Measurements from ENCODE around the gene IL17C. TPM values are rescaled to one million over a fixed set of nuclear protein-coding genes. Genes with fewer than 3 reads are reported as not detected.

Gene IL17C
- total RNA-seq, 1 experiment from 2014 or later = 0.31 TPM

DNA sequence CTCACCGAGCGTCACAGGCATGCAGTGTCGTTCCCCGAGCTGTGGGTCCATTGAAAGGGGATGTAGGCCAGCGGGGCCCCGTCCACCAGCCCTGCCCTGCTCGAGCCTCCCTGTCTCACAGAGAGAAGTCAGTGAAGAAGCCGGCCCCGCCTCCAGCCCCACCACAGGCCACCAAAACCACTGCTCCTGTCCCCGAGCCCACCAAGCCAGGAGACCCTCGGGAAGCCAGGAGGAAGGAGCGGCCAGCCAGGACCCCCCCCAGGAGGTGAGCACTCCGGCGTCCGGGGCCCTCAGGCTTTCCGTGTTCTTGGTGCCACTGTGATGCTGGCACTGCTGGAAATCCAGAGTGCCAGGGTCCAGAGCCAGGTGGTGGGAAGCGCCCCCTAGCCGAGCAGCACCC, 13.9 kb upstream of the IL17C start:
- peaks cover 20 to 74% (median 59%) of the 10 kb centered on the region in 3 experiments; a peak in 6 of 7 replicates for H3K36me3 Mint-ChIP-seq (ENCODE audit: insufficient read depth in 1 of 3, low read depth in 3 of 3)
- Histone ChIP-seq H3K4ac (ENCODE audit: low read depth, low read length) (no peak overlapping the region), H3K56ac (ENCODE audit: insufficient read length, low read depth, low read length) (no peak overlapping the region), H2BK120ac (ENCODE audit: low read depth, low read length, poor library complexity, severe bottlenecking) (no peak overlapping the region), H2BK20ac (ENCODE audit: low read depth, low read length, poor library complexity, severe bottlenecking) (no peak overlapping the region), H3K9ac (ENCODE audit: extremely low read depth, insufficient read length, low read length) (no peak overlapping the region), H2BK12ac (ENCODE audit: insufficient read length, low read depth, low read length) (no peak overlapping the region), H3K23me2 (ENCODE audit: insufficient read length, low read depth, low read length, poor library complexity, severe bottlenecking) (no peaks in the 10 kb centered on the region), H3K79me1 (ENCODE audit: insufficient read depth, low read depth, low read length, poor library complexity, severe bottlenecking) (no peaks in the 10 kb centered on the region), H2BK5ac (ENCODE audit: insufficient read length, low read length) (no peak overlapping the region), H2BK15ac (ENCODE audit: low read depth, low read length) (no peak overlapping the region), H4K8ac (replicated peaks; ENCODE audit: insufficient read length, low read depth, low read length) (no peak overlapping the region), H3K79me2 (ENCODE audit: insufficient read depth, low read length) (no peaks in the 10 kb centered on the region), H3K4me2 (ENCODE audit: insufficient read depth, insufficient read length, low read length) (no peak overlapping the region), H3K18ac (ENCODE audit: insufficient read length, low read depth, low read length) (no peak overlapping the region), H3K9me3 (ENCODE audit: control insufficient read depth, low read depth, low read length) (no peaks in the 10 kb centered on the region), H2AFZ (ENCODE audit: low read length) (no peak overlapping the region), H3K27ac (ENCODE audit: insufficient read length, low read depth, low read length) (no peak overlapping the region), H3K23ac (ENCODE audit: insufficient read length, low read depth, low read length) (no peak overlapping the region), H3K27me3 (ENCODE audit: insufficient read depth, low read length) (no peaks in the 10 kb centered on the region), H4K20me1 (ENCODE audit: control insufficient read depth, insufficient read depth, insufficient read length) (no peaks in the 10 kb centered on the region), H4K5ac (ENCODE audit: insufficient read length, low read depth, low read length) (no peak overlapping the region), H3K14ac (ENCODE audit: insufficient read depth, low read length) (no peak overlapping the region), H4K91ac (ENCODE audit: insufficient read length, low read depth, low read length) (no peak overlapping the region), H3K4me1 (ENCODE audit: insufficient read depth, low read length) (no peaks in the 10 kb centered on the region), H3T11ph (ENCODE audit: low read length) (no peak overlapping the region), H2AK5ac (ENCODE audit: insufficient read length, low read length) (no peak overlapping the region)
- no CpG with 5 or more reads among the region's 18 CpGs for WGBS (ENCODE audit: extremely low coverage, insufficient read length, low lambda C conversion rate)
- no peak overlapping the region for H3K4me3 Mint-ChIP-seq
- H3K27ac Mint-ChIP-seq = no peak overlapping the region; a peak in 1 of 7 replicates
- H3K27me3 Mint-ChIP-seq (ENCODE audit: low read depth) = no peaks in the 10 kb centered on the region
- H3K9me3 Mint-ChIP-seq = no peaks in the 10 kb centered on the region; a peak in 1 of 5 replicates
- TF ChIP-seq, protein P1, sequence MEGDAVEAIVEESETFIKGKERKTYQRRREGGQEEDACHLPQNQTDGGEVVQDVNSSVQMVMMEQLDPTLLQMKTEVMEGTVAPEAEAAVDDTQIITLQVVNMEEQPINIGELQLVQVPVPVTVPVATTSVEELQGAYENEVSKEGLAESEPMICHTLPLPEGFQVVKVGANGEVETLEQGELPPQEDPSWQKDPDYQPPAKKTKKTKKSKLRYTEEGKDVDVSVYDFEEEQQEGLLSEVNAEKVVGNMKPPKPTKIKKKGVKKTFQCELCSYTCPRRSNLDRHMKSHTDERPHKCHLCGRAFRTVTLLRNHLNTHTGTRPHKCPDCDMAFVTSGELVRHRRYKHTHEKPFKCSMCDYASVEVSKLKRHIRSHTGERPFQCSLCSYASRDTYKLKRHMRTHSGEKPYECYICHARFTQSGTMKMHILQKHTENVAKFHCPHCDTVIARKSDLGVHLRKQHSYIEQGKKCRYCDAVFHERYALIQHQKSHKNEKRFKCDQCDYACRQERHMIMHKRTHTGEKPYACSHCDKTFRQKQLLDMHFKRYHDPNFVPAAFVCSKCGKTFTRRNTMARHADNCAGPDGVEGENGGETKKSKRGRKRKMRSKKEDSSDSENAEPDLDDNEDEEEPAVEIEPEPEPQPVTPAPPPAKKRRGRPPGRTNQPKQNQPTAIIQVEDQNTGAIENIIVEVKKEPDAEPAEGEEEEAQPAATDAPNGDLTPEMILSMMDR (conservative IDR thresholded peaks at IDR 0.05) = no peak
- no peak for DNase-seq
- H3K4me1 Mint-ChIP-seq = peaks cover 0 to 15% of the 10 kb centered on the region in 2 experiments; a peak in 2 of 4 replicates

All from H9 (cell line).